CD4-positive, alpha-beta T cell treated with Interleukin-1 beta for 1 hour (primary cell): ENCODE measurements around the gene ELFN1.

ENCODE experiments used
- DNase-seq, 2 donors: peaks; one replicate each; pipeline ENCODE4 v3.0.0-alpha.2; 2020 to 2022

ELFN1 gene

GRCh38 chr7:1664711-1665548 lies 5.1 kb upstream of the ELFN1 start:
- DNase-seq = peak; percentile 36 to 49

GRCh38 chr7:1665549-1666316 lies 4.3 kb upstream of the ELFN1 start:
- DNase-seq = no peak

GRCh38 chr7:1666317-1666822 lies 3.7 kb upstream of the ELFN1 start:
- DNase-seq = no peak

- no peak for DNase-seq
These were observed 3.1 kb upstream of the ELFN1 start for GRCh38 chr7:1666823-1667565.

DNA sequence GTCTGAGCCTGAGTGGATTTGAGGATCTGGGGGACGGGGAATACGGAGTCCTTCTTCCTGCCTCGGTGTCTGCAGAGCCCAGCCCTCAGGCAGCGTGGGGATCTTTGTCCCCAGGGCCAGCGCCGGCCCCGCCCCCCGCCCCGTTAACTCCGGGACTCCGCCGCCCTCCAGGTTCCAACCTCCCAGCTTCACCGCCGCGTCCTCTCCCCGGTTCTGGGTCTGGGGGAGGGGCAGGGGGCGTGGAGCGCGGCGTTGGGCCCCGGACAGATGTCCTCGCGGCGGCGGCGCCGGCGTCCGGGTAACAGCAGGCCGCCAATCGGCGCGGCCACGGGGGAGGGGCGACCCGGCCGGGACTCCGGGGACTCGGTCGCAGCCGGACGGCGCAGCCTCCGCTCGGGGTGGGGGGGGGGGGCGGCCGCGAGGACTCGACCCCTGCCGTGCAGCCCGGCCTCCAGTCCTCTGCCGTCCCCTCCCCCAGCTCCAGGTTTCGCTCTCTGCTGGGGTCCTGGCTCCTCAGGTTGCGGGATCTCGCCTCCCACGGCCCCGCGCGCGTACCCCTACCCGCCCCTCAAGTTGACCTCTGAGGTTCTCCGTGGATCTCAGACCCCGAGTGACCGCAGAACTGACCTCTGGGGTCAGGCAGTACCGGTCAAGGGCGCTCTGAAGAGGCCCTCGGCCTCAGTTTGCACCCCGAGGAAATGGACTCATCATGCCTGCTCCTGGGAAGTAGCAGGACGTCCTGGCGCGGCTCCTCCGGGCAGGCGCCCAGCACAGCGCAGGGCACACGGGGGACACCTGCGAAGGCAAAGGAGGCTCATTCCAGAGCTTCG lies 2.3 kb upstream of the ELFN1 start:
- no peak for DNase-seq

- no peak for DNase-seq
These were observed 1.5 kb upstream of the ELFN1 start for GRCh38 chr7:1668396-1669063.

GRCh38 chr7:1669064-1669951 lies 769 bp upstream of the ELFN1 start:
- DNase-seq = no peak

DNA sequence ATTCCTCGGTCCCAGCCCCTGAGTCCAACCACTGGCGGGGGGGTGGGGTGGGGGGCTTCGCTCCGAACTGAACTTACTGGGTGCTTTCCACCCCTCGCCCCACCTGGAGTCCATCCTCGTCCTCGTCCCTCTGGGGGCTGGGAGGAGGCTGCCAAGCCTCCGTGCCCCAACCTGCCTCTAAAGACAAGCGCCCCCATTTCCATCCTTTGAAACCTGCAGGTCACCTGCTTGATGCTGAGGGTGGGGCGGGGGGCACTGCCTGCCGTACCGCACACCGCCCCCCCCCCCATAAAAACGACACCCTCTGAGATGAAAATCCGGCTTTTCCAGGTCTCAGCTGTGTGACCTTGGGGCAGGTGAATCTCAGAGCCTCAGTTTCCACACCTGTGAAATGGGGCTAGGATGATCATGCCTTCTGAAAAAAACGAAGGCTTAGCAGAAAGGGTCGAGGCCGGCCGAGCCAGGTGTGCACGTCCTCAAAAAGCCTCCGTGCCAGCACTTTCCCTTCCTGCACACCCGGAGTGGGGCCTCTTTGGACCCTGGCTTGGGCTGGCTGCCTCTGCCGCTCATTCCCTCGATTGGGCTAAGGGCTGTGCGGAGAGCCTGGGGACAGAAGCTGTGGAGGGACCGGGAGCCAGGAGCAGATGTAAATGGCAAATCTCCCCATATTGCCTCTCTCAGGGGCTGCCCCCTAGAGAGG lies 967 bp downstream of the ELFN1 start:
- no peak for DNase-seq

DNA sequence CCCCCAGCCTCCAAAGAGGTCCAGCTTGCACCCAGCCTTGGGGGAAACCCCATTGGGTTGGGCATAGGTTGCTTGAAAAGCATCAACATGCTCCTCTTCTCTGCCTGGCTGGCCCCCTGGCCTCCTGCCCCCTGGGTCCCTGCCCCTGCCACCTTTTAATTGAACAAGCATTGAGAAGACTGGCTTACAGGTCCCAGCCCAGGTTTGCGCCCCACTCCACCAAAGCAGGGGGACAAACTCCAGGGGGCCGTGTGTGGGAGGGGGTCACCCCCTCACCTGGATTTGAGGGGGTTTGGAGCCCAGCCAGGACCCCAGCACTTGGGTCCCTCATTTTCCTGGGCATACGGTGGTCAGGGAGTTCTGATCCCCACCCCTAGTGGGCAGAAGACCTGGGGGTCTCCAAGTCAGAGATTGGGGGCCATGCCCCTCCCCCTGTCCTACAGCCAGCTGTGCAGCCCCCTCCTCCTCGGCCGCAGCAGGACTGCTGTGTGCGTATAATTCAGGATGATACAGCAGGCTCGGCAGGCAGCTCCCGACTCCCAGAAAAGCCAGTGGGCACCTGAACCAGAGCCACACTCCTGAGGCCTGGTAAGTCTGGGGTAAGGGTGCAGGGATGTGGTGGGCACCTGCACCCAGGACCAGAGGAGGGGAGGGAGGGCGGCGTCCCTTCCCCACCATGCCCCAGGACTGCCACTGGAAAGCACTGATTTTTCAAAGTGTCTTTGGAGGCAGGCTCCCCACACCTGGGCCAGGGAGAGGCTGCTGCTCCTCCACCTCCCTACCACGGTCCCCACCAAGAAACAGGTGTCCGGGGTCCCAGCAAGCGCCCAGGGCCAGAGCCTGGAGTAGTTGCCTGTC lies 1.7 kb downstream of the ELFN1 start:
- DNase-seq = no peak

GRCh38 chr7:1672851-1673486 lies 2.9 kb downstream of the ELFN1 start:
- DNase-seq = no peak

- no peak for DNase-seq
These were observed 3.6 kb downstream of the ELFN1 start for GRCh38 chr7:1673581-1674118.

- DNase-seq = no peak
These were observed 4.3 kb downstream of the ELFN1 start for GRCh38 chr7:1674161-1675035.

- no peak for DNase-seq
These were observed 5.1 kb downstream of the ELFN1 start for GRCh38 chr7:1675036-1675671.

DNA sequence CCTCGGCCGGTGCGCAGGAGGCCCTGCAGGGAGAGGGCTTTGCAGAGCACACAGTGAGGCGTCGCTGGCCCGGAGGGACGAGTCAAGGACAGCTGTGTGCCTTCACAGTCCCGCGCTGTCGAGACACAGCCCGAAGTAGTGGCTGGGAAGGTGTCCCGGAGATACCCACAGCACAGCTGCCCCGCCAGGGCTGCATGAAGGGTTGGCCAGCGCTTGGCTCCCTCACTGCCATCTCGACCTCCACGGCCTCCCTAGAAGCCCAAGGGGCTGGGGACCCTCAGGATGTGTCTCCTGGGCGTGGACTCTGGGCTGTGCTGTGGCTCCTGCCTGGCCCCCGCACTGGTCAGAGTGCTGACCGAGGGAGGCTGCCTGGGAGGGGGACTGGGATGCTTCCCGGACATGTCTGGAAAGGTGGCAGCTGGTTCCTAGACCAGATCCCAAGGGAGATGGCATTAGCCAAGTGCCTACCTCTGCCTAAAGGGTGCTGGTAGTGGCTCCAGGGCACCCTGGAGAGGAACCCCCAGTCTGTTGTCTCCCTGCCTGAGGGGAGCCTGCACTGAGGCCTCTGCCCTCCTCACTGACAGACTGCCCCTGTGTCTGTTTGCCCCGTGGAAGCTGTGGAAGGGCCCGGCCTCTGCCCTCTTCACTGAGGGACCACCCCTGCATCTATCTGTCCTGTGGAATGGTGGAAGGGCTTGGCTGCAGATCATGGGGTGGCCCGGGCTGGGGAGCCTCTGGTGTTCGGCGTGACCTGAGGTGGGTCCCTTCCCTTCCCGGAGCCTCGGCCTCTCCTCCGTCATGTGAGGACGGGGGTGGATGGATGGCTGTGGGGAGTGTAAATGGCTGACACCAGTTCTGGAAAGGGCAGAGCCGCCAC lies 5.8 kb downstream of the ELFN1 start:
- DNase-seq = no peak

DNA sequence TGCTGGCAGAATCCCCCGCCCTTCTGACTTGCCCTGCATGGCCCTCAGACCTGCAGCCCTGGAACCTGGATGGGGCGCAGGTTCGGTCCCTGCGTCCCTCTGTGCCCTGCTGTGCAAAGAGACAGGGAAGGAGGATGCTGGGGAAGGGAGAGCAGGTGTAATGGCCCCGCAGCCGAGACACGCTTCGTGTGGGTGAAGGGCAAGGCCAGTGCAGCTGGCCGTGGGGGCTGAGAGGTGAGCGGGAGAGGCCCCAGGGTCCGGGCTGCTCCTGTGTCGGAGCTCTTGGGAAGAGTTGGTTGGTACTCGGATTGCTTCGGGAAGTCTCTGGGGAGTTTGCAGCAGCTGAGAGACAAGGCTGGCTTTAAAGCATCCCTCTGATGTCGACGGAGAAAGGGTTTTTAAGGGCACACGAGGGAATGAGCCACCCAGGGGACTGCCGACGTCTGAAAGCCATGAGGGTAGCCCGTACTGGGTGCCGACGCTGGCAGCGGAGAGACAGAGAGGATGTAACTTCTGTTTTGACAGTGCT lies 6.5 kb downstream of the ELFN1 start:
- no peak for DNase-seq
